Measurements from ENCODE around the gene CALHM4.

The CALHM4 gene, protein sequence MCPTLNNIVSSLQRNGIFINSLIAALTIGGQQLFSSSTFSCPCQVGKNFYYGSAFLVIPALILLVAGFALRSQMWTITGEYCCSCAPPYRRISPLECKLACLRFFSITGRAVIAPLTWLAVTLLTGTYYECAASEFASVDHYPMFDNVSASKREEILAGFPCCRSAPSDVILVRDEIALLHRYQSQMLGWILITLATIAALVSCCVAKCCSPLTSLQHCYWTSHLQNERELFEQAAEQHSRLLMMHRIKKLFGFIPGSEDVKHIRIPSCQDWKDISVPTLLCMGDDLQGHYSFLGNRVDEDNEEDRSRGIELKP

GRCh38 chr6:116553451-116553850 lies at the start of gene CALHM4:
CALHM4 (plus strand) TSS chr6:116553751; CDS start chr6:116553794, 43 bp downstream.
- DNase-seq (ENCODE audit: low spot score): no peak

DNA sequence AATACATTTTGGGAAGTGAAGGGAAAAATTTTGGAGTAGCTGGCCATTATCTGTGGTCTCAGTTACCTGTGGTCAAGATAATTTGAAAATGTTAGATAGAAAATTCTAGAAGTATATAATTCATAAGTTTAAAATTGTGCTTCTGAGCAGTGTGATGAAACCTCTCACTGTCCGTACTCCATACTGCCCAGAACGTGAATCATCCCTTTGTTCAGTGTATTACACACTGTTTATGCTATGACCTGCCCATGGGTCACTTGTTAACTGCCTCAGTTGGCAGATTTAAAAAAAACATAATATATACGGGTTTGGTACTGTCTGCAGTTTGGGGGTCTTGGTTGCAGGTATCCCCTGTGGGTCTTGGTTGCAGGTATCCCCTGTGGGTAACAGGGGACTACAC lies 46.2 kb upstream of the CALHM4 start:
- no peak for DNase-seq (ENCODE audit: low spot score)

GRCh38 chr6:116508527-116508926 lies 45.0 kb upstream of the CALHM4 start:
- DNase-seq (ENCODE audit: low spot score): no peak

DNA sequence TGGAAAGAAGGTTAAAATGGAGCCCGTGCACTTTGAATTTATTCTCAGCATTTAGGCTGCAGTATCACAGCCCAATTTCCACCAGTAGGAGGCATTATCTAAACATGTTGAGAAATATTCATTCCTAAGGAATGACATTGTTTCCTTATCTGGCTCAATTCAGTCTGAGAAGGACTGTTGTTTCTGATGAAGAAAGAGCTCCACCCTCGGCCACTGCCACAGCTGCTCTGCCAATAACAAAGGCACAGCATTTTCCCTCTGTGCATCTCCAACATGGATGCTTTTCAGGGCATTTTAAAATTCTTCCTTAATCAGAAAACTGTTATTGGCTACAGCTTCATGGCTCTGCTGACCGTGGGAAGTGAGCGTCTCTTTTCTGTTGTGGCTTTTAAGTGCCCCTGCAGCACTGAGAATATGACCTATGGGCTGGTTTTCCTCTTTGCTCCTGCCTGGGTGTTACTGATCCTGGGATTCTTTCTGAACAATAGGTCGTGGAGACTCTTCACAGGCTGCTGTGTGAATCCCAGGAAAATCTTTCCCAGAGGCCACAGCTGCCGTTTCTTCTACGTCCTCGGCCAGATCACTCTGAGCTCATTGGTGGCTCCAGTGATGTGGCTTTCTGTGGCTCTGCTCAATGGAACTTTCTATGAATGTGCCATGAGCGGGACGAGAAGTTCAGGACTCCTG lies 42.0 kb upstream of the CALHM4 start, which contains the start of gene CALHM5:
TSS of gene CALHM5 (plus strand) at position 216 of the 687 bp plus-strand sequence. CDS start at position 274, 58 bp downstream.
- DNase-seq (ENCODE audit: low spot score): peak; percentile 29

- no peak for DNase-seq (ENCODE audit: low spot score)
Observed at GRCh38 chr6:116512111-116512559, 41.4 kb upstream of the CALHM4 start.

DNA sequence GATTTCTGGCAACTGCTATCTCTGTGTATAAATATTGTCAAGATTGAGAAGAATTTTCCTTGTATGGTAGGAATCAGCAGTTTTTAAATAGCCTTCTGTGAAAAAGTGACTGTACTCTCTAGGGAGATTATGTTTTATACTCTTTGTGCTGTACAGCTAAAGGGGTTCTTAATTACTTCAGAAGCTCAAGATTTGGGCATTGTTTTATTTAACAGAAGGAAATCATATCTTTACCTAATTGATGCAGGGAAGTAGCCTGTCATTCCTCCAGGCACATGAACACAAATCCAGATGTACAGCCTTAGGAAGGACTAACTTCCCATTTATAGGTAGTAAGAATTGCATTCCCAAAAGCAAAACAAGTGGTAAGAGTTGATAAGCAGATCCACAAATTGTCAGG lies 40.8 kb upstream of the CALHM4 start:
- no peak for DNase-seq (ENCODE audit: low spot score)

DNA sequence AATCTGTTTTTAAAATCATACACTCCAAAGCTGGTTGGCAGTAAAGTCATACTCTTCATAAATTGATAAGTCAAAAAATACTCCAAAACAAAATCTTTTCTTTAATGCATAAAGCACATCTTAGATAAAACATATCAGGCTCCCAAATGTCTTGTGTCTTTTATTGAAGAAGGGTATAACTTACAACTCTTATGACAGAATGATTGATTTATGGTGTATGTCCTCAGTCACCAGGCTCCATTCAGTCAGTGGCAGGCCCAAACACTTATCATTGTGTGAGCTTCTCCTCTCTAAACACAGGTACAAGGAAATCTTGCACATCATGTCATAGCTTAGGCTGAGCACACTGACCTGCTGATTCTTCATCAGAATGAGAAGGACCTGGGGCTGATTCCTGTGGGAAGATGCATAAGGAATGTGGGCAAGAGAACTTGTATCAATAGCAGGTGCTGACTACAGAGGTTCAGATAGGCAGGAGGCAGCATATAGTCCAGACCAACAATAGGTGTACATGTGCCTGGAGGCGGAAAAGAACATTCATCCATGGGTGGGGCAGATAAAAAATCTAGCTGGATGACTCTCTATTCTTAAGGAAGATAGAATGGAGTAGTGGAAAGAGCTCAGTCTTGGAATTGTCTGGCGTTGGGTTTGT lies 40.2 kb upstream of the CALHM4 start:
- no peak for DNase-seq (ENCODE audit: low spot score)

DNA sequence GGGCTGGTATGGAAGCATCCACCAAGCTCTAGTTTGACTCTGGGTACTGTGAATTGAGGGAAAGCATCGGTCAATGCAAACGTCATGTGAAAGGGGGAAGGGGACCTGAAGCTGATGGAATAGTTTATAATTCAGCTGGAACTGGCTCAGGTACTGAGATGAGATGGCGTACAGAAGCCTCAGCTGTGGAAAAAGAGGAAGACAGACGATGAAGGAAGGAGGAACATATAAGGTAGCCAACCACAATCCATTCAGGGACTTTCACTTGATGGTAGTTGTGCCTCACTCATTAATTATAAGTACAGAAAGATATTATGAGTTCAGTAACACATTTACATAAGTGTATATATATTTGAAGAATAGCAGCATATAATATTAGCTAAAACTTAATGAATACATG lies 39.4 kb upstream of the CALHM4 start:
- no peak for DNase-seq (ENCODE audit: low spot score)

- no peak for DNase-seq (ENCODE audit: low spot score)
Observed at GRCh38 chr6:116515141-116515540, 38.4 kb upstream of the CALHM4 start.

DNA sequence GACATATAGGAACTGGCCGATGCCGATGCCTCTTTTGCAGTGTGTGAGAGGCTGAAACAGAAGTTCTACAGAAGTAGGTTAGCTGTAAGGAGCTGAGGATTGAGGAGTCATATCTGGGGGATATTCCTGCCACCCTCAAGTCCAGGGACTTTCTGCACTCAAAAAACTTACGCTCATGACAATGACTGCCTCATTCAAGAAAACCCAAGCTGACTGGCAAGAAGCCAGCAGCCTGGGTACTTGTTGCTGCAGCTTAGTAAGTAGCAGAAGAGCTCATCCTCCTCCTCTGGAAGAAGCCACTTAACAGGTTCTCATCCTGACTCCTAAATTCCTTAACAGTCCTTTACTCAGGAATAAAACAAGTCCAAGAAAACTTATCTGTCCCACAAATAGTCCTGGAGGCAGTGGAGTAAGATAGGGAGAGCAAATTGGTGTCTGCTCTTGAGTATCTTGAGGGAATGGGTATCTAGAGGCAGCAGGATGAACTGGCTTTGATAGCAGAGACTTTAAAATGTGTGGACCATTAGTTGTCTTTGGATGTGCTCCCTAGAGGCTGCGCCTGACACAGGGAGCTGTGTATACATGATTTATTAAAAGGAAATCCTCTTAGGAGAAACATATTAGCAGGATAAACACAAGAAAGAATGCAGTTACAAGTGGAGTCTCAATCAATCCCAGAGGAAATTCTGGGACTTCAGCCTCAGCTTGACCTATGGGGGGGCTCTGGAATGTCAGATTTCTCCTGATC lies 34.8 kb upstream of the CALHM4 start:
- no peak for DNase-seq (ENCODE audit: low spot score)

- DNase-seq (ENCODE audit: low spot score): no peak
Observed at GRCh38 chr6:116522896-116523295, 30.7 kb upstream of the CALHM4 start.

DNA sequence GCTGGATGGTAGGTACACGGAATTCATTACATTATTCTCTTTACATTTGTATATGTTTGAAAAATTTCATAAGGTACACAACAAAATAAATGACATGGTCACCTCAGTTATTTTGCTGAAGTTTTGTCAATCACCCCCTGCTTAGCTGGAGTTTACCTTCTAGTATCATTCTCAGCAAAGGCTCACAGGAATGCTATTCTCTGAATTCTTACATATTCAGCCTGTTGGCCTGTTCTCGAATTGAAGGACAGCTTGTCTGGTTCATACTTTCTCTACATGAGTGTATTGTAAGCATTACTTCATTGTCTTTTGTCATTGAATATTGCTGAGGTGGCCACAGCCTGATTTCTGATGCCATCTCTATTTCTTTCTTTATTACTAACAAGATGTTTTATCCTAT lies 29.3 kb upstream of the CALHM4 start:
- DNase-seq (ENCODE audit: low spot score): no peak

DNA sequence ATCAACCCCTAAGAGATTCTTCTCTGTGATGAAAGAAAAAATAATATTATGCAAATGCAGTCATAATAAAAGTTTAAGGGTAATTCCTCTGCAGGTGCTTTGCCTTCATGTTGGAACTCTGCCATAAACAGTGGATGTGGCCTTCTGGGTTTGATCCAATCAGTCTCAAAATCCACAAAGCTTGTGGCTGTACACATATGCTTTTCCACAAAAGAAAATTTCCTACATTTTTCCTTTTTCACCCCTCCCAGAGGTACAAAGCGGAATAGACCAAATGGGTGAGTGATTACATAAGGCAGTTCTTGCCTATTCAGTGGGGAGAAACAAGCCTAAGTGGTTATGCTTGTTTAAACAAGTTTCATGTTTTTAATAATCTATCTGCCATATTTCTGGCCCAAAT lies 25.4 kb upstream of the CALHM4 start:
- no peak for DNase-seq (ENCODE audit: low spot score)

GRCh38 chr6:116528780-116529179 lies 24.8 kb upstream of the CALHM4 start:
- DNase-seq (ENCODE audit: low spot score): no peak

DNA sequence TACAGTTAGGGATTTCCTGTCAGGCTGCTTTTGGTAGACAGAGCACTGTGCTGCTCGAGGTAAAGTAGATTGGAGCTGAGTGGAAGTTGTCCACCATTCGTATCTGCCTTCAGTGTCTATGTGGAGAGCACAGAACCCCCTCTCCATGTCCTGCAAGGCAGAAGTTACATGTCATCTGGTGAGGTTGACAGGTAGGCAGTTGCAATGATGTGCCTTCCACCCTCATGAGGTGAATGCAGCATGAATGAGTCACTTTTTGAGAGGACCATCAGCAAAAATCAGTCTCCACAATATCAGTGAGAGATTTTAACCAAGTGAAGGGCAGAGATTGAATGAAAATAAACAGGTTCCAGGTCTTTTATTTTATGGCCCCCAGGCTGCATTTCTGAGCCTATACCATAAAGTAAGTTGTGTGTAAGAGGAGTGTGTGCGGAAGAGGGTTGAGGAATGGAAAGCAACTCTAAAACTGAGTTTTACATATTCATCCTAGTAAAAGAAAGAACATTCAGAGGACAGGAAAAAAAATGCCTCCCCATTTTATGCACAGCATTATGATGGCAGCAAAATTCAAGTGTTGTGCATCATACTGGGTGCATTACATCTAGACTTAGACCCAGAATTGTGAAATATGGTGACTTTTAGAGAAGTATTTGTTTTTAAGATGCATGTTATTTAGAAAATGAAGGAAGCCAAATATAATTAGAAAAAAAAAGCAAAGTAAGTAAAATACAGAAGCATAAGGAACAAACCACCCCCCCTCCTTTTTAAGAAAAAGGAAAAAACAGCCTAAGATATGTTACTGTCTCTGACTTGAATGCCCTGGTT lies 23.9 kb upstream of the CALHM4 start:
- no peak for DNase-seq (ENCODE audit: low spot score)

GRCh38 chr6:116530436-116530835 lies 23.1 kb upstream of the CALHM4 start:
- no peak for DNase-seq (ENCODE audit: low spot score)

- DNase-seq (ENCODE audit: low spot score): peak; percentile 76
Observed at GRCh38 chr6:116531675-116532570, 21.6 kb upstream of the CALHM4 start.

GRCh38 chr6:116533233-116533957 lies 20.2 kb upstream of the CALHM4 start:
- no peak for DNase-seq (ENCODE audit: low spot score)

DNA sequence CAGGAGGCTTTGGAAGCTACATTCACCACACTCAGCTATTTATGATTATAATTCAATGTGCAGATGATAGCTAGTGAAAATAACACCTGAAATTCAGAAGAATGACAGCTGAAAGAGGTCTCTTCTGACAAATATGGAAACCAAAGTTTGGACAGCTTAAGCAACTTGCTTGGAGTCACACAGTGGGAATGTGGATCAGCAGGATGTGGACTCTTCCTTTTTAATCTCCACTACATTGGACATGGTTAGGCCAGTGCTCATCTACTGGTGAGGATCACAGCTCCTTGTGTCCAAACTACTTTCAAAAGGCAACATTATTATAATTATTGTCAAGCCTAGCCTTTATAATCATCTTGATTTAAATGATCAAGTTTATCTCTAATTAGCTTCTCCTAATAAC lies 18.4 kb upstream of the CALHM4 start:
- no peak for DNase-seq (ENCODE audit: low spot score)

DNA sequence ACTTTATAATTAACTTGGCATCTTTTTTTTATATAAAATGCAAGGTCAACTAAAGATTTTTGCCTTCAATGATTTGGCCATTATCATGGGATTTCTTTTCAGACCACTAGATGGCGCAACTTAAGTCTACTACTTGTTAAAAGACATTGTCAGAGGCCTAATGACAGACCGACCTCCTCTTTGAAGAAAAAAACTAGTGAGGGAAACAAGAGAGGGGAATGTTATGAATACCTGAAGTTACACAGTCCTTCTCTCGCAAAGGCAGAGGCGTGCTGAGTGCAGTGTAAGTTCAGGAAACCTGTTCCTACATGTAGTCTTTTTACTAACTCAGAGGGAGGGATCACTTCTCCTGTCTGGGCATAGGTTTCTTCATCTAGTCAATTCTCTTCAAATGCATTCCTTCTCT lies 17.3 kb upstream of the CALHM4 start:
- DNase-seq (ENCODE audit: low spot score): peak; percentile 62

All from Ammon's horn (tissue), 1 donor.